ENCODE measurements around the gene CMA1.

GRCh38 chr14:24534286-24534685 is 26.2 kb upstream of the CMA1 start:
- TF ChIP-seq EZH2phosphoT487 (IDR thresholded peaks at IDR 0.05; ENCODE audit: insufficient read depth, low read depth) (no peak), EZH2 (IDR thresholded peaks at IDR 0.05; ENCODE audit: insufficient read depth, poor library complexity, severe bottlenecking) (no peak)

All from GM23248 (cell line).